ENCODE results near the gene ZPBP2.
"Not testable (repeated sequence)": the region's sequence is repeated elsewhere in the genome, so short reads cannot be mapped to it uniquely, and the experiment has no call there.

The ZPBP2 gene

DNA sequence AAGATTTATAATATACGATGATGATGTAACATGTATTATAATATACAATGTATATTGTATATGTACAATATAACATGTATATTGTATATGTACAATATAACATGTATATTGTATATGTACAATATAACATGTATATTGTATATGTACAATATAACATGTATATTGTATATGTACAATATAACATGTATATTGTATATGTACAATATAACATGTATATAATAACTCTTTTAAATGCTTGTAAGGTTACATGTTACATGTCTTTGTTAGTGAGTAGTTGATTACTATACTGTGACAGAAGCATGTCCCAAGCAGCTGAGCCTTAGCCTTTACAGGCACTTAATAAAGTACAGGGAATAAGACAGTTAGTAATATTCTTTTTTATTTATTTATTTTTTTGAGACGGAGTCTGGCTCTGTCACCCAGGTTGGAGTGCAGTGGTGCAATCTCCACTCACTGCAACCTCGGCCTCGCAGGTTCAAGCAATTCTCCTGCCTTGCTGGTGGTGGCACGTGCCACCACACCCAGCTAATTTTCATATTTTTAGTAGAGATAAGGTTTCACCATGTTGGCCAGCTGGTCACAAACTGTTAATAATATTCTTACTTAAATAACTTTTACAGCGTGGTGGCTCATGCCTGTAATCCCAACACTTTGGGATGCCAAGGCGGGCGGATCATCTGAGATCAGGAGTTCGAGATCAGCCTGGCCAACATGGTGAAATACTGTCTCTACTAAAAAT is 11.9 kb upstream of the ZPBP2 start:
- not testable (repeated sequence) for DNase-seq

DNA sequence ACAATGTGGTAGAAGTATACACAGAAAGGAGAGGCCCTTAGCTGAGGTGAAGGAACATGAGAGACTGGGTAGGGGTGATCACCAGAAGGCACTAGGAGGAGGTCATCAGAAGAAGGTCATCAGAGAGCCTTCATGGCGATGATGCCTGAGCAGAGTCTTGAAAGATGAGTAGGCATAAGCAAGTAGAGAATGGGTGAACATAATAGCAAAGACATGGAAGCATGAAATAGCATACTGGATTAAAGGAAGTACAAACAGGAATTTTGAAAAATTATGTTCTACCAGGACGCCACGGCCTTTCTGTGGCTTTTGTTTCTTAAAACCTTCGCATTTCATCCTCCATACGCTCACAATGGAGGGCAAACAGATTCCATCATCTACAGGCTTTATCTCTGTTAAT is 6.8 kb upstream of the ZPBP2 start:
- no peak for DNase-seq

DNA sequence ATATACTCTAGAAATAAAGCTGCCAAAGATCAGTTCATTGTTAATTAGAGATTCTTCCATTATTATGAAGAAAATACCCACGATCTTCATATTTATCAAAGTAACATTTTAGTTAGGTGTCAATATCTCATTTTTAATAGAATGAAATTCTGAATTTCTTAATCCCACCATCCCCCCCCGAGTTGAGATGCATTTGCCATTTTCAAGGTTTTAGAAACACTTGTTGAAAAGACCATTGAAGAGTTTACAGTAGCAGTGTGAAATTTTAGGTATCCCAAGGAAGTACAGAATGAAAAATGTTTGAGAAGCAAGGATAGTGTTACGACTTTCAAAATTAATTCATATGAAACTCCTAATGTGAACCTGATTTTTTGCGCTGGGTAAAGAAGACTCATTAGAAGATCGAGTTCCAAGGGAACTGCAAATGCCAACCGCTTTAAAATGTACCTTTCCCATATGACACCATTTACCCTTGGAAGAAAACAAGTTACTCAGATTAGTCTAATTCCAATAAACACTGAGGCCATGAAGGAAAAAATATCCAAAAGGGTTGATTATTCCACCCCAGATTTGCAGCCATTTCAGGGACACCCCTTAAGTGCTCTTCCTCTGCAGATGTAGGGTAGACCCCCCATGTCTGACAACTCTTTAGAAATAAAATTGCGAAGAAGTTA is 4.6 kb upstream of the ZPBP2 start:
- DNase-seq: no peak

DNA sequence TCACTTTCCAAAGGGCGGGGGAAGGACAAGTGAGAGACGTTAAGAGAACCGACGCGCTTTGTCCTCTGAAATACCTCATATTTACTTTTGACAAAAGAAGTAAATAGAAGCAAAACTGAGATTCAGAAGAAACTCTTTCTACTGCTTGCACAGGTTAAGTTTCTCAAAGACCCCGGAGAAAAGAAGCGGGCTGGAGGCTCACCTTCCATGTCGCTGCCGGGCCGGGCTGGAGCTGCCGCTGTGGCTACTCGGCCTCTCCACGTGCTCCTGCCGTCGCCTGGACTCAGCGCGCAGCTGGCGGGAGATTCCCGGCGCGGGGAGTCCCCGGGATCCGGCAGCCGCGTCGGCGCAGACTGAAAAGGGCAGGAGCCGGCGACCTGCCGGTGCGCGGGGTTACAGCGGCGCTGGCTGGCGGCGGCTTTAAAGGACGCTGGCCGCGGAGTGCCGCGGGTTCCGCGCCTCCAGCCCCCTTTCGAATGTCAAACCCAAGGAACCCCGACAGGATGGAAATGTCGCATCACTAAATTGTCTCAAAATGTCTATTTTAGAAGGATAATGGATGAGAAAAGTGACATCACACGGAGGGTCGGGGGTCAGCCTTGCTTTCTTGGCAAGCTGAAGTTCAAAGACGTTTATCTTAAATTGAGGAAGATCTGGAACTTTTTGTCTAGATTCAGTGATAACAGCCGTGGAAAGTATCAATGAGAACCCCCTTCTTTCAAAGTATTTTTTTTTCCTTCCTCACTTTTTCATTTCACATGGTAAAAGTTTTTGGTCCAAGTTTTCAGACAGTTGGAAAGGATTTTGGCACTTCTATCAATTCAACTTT is 3.9 kb upstream of the ZPBP2 start, which contains the start of gene IKZF3:
IKZF3 (minus strand) TSS at position 395 of the 829 bp plus-strand sequence; CDS start at position 209, 186 bp downstream.
- DNase-seq: peak in 1 of 2 donors; percentile 43

DNA sequence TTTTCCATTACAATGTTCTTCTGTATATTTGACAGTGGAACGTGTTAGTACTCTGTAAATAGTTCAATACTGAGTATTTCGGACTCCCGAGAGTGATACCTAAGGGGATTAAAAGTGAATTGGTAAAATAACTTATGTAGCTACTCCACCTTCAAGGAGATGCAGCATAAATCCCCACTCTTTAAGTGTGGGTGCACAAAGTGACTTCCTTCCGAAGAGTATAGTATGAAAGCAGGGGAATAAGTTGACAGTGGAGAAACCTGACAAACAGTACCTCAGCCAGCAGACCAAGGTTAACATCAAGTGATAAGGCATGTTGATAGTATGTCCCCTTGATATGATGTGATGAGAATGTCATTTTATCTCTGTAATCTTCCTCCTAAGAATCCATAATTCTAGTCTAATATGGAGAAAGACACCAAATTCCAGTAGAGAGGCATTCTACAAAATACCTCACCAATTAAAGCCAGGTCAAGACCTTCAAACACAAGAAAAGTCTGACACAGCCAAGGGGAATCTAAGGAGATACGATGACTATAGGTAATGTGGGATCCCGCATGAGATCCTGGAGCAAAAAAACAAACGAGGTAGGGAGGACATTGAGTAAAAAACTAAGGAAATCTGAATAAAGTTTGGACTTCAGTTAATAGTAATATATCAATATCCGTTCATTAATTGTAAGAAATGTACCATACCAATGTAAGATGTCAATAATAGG is 1.8 kb upstream of the ZPBP2 start:
- DNase-seq: no peak

DNA sequence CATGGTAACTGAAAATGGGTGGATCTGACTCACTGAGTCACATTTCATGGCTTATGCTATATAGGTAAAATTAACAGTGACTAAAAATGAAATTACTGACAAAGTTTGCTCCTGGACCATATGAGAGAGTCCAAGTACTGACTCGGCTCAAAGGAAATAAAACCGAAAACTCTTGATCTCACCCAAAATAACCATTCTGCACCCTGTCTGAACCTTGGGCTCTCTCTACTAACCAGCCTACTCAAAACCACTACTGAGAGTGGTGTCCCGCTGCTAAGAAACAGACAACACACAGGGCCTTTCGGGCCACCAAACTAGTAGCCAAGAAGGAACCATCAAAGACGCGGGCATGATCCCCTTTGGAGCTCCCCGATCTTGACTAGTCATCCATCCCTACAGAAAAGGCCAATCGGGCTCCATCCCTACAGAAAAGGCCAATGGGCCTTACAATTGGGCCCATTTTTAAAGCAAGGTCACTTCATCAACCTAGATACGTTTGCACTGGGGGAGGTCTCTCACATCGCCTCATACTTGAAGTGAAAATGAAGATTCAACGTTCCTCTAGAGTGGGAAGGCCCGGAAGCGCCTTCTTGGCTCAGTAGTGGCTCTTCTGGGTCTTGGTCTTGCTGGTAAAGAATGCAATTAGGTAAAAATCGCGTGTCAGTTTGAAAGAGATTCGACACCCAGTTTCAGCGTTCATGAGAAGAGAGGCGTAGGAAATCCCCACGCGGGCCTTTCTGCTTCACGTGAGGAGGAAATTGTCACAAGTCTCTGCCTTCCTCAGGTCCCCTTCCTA is 720 bp upstream of the ZPBP2 start:
- no peak for DNase-seq

DNA sequence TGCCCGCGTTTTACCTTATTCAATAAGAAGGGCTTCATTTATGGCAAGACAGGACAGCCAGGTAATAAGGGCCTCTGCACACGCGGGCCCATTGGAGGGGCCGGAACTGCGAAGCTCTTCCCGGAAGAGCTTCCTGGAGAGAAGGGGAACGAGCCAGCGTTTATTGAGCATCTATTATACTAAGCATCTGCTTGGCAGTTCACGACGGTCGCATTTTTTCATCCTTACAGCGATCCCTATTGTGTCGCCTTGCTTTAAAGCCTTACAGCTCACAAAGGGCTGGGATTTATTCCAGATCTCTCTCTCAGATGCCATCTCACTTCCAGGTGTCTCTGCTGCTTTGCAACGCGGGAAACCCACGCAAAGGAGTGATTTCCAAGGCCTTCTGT is 546 bp downstream of the ZPBP2 start:
- no peak for DNase-seq

DNA sequence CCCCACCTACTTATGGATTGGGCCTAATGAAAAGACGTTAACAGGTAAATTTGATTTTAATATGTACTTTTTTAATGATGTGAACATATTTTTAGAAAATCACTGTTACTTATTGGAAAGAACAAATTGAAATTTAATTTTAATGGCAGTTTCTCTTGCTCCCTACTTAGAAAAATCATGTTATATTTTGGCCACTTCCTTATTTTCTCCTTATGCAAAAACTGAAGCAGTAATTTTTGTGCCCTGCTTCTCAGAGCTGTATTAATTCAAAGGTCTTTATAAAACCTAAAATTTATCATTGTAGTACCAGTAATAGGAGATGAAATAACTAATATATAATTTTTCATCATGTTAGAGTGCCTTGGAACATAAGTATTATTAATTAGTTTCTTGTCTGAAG is 2.8 kb downstream of the ZPBP2 start:
- DNase-seq: no peak

DNA sequence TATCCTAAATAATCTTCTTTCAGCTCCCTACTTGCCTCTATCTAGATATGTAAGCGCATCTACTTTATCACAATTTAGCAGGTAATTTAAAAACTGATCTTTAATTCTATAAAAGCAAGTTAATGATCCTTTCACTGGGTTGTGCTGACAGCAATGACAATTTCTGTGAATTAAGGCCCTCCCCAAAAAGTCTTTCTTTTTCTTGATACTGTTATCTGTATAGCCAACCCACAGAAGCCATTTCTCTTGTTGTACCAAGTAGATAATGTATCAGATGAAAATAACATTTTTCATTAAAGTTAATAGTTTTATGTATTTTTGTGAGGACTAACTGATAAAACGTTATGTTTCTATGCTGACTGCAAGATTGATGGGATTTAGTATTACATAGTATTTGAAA is 3.8 kb downstream of the ZPBP2 start:
- no peak for DNase-seq

DNA sequence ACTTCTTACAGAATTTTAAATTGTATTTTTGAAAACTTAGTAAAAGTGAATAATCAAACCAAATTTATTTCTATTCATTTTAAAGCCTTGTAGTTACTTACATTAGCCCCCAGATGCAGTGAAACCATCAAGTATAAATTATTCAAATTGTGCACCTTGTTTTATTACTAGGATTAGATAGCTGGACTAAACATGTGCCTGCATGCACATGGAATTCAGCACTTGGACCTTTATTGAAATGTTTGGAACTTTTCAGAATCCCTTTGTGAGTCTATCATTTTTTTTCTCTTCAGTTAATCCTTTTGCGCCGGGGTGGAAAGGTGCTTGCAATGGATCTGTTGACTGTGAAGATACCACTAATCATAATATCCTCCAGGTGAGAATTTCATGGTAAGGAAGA is 4.7 kb downstream of the ZPBP2 start:
- DNase-seq: no peak

DNA sequence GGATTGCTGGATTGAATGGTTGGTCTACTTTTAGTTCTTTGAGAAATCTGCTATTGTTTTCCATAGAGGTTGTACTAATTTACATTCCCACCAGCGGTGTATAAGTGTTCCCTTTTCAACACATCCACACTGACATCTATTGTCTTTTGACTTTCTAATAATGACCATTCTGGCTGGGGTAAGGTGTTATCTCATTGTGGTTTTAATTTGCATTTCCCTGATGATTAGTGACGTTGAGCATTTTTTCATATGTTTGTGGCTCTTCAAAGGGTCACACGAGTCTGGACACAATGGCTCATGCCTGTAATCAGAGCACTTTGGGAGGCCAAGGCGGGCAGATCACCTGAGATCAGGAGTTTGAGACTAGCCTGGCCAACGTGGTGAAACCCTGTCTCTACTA is 18.1 kb downstream of the ZPBP2 start:
- not testable (repeated sequence) for DNase-seq

DNA sequence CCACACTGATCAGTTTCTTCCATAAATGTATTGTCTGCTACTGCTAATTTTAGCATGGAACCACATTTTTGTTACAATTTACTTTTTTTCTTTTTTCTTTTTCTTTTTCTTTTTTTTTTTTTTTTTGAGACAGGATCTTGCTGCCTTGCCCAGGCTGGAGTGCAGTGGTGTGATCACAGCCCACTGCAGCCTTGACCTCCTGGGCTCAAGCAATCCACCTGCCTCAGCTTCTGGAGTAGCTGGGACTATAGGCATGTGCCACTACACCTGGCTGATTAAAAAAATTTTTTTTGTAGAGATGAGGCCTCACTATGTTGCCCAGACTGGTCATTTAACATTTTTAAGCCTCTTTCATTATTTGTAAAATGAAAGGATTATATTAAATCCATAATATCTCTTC is 19.1 kb downstream of the ZPBP2 start:
- no peak for DNase-seq

DNA sequence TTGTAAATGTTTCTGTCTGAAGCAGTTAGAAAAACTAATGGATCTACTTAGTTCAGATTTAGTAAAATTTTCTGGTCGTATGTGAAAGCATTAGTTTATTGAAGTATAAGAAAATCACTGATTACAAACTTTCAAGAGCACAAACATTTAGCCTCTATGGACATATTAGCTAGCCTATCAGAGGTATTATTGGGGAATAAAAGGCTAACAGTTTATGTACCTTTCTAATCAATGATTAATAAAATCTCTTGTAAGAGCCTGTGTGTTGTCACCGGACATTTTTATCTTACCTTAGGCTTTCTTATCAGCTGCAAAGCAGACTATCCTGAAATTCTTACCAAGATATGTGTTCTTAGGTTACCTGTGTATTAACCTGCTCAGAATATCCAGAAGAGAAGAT is 21.2 kb downstream of the ZPBP2 start:
- DNase-seq: no peak

DNA sequence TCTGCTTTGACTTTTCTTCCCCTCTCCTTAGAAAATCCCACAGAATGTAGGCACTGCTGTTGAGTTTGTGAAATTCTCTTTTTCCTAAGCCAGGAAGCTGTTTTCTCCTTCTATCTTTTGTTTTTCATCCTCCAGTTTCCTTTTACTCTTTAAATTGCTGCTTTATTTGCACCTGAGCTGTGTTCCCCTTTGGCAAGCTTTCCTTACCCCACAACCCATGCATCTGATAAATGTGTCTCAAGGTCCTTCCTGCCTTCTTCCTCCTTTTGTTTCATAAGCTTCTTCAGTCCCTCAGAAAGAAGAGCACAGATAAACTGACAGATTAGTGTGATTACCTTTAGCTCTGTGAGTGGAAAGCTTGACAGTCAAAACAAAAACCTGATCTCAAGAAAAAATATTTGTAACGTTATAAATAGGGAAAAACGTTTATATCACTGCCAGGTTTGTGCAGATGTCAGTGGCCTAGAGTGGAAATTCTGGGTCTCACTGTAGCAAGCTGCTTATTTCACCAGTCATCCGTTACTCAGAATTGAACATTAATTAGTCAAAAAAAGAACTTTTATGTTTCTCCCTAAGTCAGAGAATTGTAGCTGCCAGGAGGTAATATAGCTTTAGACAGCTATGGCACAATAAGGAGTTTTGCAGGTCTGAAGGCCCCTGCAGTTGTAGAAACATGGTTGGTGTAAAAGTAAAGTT is 26.8 kb downstream of the ZPBP2 start:
- DNase-seq: no peak

DNA sequence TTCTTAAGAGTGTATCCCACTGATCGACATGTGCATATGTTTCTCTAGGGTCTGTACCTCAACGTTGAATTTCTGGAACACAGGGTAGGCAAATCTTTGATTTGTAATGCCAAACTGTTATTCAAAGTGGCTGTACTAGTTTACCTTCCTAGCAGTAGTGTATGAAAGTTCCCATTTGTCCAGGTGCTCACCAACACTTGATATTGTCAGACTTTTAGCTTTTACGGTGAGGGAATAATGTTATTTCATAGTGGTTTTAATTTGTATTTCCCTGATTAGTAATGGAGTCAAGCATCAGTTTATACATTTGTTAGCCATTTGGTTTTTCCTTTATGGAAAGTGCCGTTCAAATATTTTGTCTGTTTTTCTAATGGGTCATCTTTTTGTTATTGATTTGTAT is 30.1 kb downstream of the ZPBP2 start:
- no peak for DNase-seq

DNA sequence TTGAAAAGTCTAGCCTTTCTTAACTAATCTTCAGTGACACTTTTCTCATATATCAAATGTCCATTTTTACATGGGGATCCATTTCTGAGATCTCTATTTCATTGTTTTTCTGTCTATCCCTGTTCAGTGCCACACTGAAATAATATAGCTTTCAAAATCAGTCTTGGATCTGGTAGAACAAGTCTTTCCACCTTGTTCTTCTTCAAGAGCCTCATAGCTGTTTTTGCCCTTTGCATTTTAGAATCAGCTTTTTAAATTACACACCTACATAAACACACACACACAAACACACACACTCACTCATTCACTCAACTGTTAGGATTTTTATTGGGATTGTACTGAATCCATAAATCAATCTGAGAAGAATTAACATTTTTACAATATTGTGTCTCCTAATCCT is 31.2 kb downstream of the ZPBP2 start:
- DNase-seq: no peak

DNA sequence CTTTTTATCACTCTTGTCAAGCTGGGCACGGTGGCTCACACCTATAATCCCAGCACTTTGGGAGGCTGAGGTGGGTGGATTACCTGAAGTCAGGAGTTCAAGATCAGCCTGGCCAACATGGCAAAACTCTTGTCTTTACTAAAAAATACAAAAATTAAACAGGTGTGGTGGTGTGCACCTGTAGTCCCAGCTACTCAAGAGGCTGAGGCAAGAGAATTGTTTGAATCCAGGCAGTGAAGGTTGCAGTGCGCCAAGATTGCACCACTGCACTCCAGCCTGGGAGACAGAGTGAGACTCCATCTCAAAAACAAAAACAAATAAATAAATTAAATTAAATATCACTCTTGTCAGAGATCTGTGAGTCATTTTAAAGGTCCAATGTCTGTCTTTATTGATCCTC is 34.0 kb downstream of the ZPBP2 start:
- DNase-seq: not testable (repeated sequence)

DNA sequence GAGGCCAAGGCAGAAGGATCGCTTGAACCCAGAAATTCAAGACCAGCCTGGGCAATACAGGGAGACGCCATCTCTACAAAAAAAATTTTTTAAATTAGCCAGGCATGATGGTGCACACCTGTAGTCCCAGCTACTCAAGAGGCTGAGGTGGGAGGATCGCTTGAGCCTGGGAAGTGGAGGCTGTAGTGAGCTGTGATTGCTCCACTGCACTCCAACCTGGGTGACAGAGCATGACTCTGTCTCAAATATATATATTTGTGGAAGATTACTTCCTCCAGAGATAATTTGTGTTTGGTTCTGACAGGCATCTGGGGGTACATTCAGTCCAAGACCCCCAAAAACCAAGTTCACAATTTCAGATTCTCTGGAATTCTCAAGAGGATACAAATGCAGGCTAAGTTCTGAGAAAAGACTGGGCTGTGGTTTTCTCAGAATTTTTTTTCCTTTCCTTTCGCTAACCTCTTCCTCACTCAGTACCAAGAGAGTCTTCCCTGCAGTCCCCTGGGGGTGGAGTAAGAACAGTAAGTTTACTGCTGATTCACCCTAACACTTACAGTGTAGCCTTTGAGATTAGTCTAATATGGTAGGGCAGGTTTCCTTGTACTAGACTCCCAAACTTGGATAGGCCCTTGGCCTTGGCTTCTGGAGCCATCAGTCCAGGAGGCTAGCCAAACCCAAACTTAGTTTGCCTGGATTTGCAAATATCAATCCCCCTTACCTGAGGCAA is 35.3 kb downstream of the ZPBP2 start:
- no peak for DNase-seq

DNA sequence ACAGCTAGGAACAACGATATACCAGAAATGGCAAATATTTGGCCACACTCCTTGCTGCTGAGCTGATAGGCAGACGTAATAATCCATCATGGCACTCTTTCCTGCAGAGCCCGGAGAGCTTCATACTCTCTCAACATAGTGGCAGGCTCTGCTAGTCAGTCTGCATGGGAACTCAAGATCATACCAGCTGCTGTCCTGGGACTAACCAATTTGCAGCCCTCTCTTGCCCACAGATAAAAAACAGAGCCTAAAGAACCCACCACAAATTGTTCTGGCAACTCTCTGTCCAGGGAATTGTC is 36.9 kb downstream of the ZPBP2 start:
- no peak for DNase-seq

DNA sequence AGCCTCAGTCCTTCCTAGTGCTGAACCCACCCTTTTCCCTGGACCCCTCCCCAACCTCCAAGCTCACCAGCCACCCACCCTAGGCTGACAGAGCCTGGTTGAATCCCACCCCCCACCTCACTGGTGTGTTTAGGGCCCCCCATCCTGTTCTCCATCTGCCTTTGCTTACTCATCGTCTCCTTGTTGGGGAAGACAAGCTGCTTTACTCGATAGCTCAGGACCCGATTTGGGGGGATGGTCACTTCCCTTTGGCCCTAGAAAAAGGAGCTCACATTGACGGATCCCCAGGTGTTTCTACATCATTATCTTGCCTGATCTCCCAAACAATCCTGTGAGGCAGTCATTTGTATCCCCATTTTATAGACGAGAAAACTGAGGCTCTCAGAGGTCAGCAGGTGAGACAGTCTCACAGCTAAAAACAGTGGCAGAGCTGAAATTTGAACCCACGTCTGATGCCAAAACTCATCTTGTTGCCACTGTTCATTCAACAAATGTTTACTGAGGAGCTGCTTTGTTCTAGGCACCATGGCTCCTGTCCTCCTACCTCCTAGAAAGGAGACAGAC is 40.9 kb downstream of the ZPBP2 start:
- DNase-seq: no peak

DNA sequence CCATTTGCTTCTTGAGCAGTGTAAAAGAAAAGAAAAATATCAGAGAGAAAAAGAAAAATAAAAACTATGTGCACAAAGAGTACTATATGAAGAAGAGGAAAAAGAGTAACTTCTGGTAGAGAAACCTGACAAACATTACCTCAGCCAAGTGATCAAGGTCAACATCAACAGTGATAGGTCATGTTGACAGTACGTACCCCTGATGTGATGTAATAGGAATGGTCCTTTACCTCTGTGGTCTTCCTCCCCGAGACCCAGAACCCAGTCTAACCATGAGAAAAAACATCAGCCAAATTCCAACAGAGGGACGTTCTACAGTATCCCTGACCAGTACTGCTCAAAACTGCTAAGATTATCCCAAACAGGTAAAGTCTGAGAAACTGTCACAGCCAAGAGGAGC is 46.0 kb downstream of the ZPBP2 start:
- no peak for DNase-seq

Data from inflammatory macrophage (primary cell).